H1 (cell line): ENCODE measurements around the gene CHD9NB. TPM values are rescaled to one million over a fixed set of nuclear protein-coding genes. Genes with fewer than 3 reads are reported as not detected.

Source experiments
- CTCF ChIA-PET: fragments of 300-600 bp; sonication (Branson Sonifier 250); formaldehyde crosslinking; loops from one replicate; lab custom pipeline; 2021; ENCODE audit not compliant: partially characterized antibody; lab: Charles Lee
- POLR2A ChIA-PET: fragments of 300-600 bp; sonication (Branson Sonifier 250); formaldehyde crosslinking; loops from one replicate; lab custom pipeline; 2021; ENCODE audit warnings: inconsistent platforms; ENCODE audit not compliant: partially characterized antibody; lab: Charles Lee
- DNase-seq, 2 experiments: peaks; one replicate each; pipeline versions ENCODE4 v3.0.0 to v3.0.0-alpha.2; 2010 to 2022; ENCODE audit warnings: low spot score in 2 of 2, low read depth in 1 of 2, mixed read lengths in 1 of 2
- FAIRE-seq: peaks from 2 replicates; lab custom pipeline; 2011; peaks lifted over from hg19 to GRCh38; lab: Jason Lieb, UNC
- H2AFZ ChIP-seq: 2 replicates; pipeline ENCODE4 v1.8.1; 2012; ENCODE audit warnings: low read length, inconsistent platforms
- H2AK5ac ChIP-seq: 2 replicates; pipeline ENCODE4 v1.6.1; 2013; ENCODE audit warnings: low read depth, low read length
- H2BK120ac ChIP-seq: replicated peaks from 2 replicates; pipeline ENCODE3; 2013; ENCODE audit warnings: low read depth, low read length, inconsistent platforms
- H2BK12ac ChIP-seq: 2 replicates; pipeline ENCODE4 v1.6.1; 2013; ENCODE audit warnings: low read depth, low read length
- H2BK15ac ChIP-seq: 2 replicates; pipeline ENCODE4 v1.6.1; 2013; ENCODE audit warnings: low read length
- H2BK20ac ChIP-seq: 2 replicates; pipeline ENCODE4 v1.6.1; 2013; ENCODE audit warnings: low read length
- H2BK5ac ChIP-seq: 2 replicates; pipeline ENCODE4 v1.6.1; 2013; ENCODE audit warnings: low read depth, low read length
- H3K14ac ChIP-seq: 2 replicates; pipeline ENCODE4 v1.6.1; 2013; ENCODE audit warnings: inconsistent platforms; ENCODE audit not compliant: insufficient read length
- H3K18ac ChIP-seq: 2 replicates; pipeline ENCODE4 v1.6.1; 2013; ENCODE audit warnings: low read length; ENCODE audit errors: extremely low read depth
- H3K23ac ChIP-seq: 2 replicates; pipeline ENCODE4 v1.6.1; 2013; ENCODE audit warnings: inconsistent platforms; ENCODE audit not compliant: insufficient read length
- H3K23me2 ChIP-seq: 2 replicates; pipeline ENCODE4 v1.6.1; 2013; ENCODE audit warnings: low read depth, low read length
- H3K27ac ChIP-seq: 2 replicates; pipeline ENCODE4 v1.6.1; 2011; ENCODE audit warnings: low read depth, low read length, inconsistent platforms
- H3K27me3 ChIP-seq, 4 experiments: replicated peaks in 1 of 4; 1 replicate in 1 of 4; 2 replicates in 3 of 4; pipeline versions ENCODE4 v1.6.1 to v1.8.1; 2011 to 2013; ENCODE audit warnings: low read length in 3 of 4, mild to moderate bottlenecking in 3 of 4, inconsistent platforms in 2 of 4, mixed read lengths in 2 of 4, moderate library complexity in 1 of 4; ENCODE audit not compliant: control insufficient read depth in 3 of 4, insufficient read depth in 3 of 4; ENCODE audit errors: extremely low read depth in 1 of 4
- H3K36me3 ChIP-seq, 4 experiments: 2 replicates each; pipeline versions ENCODE4 v1.6.1 to v1.8.1; 2011 to 2013; ENCODE audit warnings: mild to moderate bottlenecking in 4 of 4, low read length in 3 of 4, moderate library complexity in 2 of 4, control low read depth in 1 of 4, inconsistent platforms in 1 of 4; ENCODE audit not compliant: insufficient read depth in 4 of 4, control insufficient read depth in 2 of 4
- H3K4ac ChIP-seq: replicated peaks from 2 replicates; pipeline ENCODE3; 2013; ENCODE audit warnings: low read length, low read depth, mixed read lengths, inconsistent platforms; ENCODE audit not compliant: insufficient read length
- H3K4me1 ChIP-seq, 4 experiments: replicated peaks in 1 of 4; 1 replicate in 1 of 4; 2 replicates in 3 of 4; pipeline versions ENCODE4 v1.6.1 to v1.8.1; 2011 to 2013; ENCODE audit warnings: low read length in 3 of 4, inconsistent platforms in 2 of 4, mixed read lengths in 1 of 4; ENCODE audit not compliant: insufficient read depth in 4 of 4, control insufficient read depth in 3 of 4
- H3K4me2 ChIP-seq, 2 experiments: 2 replicates each; pipeline versions ENCODE4 v1.6.1 to v1.8.1; 2011 to 2013; ENCODE audit warnings: low read depth in 2 of 2, low read length in 2 of 2, control low read depth in 1 of 2, inconsistent platforms in 1 of 2, mild to moderate bottlenecking in 1 of 2; ENCODE audit not compliant: insufficient read depth in 1 of 2
- H3K4me3 ChIP-seq, 4 experiments: fragments of 200-600, 300-600 bp in 1 of 4; sonication (generic), shearing (Covaris generic), sonication (Bioruptor Twin) in 1 of 4; 2 replicates each; pipeline versions ENCODE4 v1.5.1 to v1.8.1; 2011 to 2016; ENCODE audit warnings: low read length in 4 of 4, low read depth in 3 of 4, control low read depth in 2 of 4, inconsistent platforms in 2 of 4, mild to moderate bottlenecking in 2 of 4, mixed read lengths in 1 of 4, moderate library complexity in 1 of 4; ENCODE audit not compliant: insufficient read depth in 2 of 4; ENCODE audit errors: extremely low read depth in 1 of 4
- H3K56ac ChIP-seq: replicated peaks from 2 replicates; pipeline ENCODE3; 2013; ENCODE audit warnings: low read depth, mild to moderate bottlenecking, mixed read lengths, low read length, inconsistent platforms; ENCODE audit not compliant: insufficient read length
- H3K79me1 ChIP-seq: 2 replicates; pipeline ENCODE4 v1.6.1; 2013; ENCODE audit warnings: low read depth, low read length, control low read depth
- H3K79me2 ChIP-seq, 2 experiments: 2 replicates each; pipeline versions ENCODE4 v1.6.1 to v1.8.1; 2012 to 2013; ENCODE audit warnings: low read length in 2 of 2, mild to moderate bottlenecking in 2 of 2, inconsistent platforms in 1 of 2; ENCODE audit not compliant: insufficient read depth in 2 of 2, control insufficient read depth in 1 of 2
- H3K9ac ChIP-seq, 4 experiments: replicated peaks in 1 of 4; 1 replicate in 1 of 4; 2 replicates in 3 of 4; pipeline versions ENCODE4 v1.6.1 to v1.8.1; 2011 to 2013; ENCODE audit warnings: low read depth in 3 of 4, low read length in 3 of 4, control low read depth in 2 of 4, mild to moderate bottlenecking in 2 of 4, moderate library complexity in 2 of 4, inconsistent platforms in 1 of 4; ENCODE audit errors: extremely low read depth in 1 of 4
- H3K9me3 ChIP-seq, 2 experiments: 2 replicates each; pipeline versions ENCODE4 v1.6.1 to v1.8.1; 2012 to 2013; ENCODE audit warnings: mild to moderate bottlenecking in 2 of 2, moderate library complexity in 2 of 2, control low read depth in 1 of 2, inconsistent platforms in 1 of 2, low read depth in 1 of 2, low read length in 1 of 2, mixed read lengths in 1 of 2; ENCODE audit not compliant: insufficient read depth in 2 of 2
- H4K20me1 ChIP-seq, 2 experiments: replicated peaks in 1 of 2; 2 replicates each; pipeline versions ENCODE3 to v1.8.1; 2011 to 2013; ENCODE audit warnings: inconsistent platforms in 2 of 2, low read length in 2 of 2, mild to moderate bottlenecking in 1 of 2; ENCODE audit not compliant: insufficient read depth in 2 of 2, control insufficient read depth in 1 of 2
- H4K5ac ChIP-seq: 2 replicates; pipeline ENCODE4 v1.6.1; 2013; ENCODE audit warnings: low read length, low read depth, mixed read lengths, inconsistent platforms; ENCODE audit not compliant: insufficient read length
- H4K8ac ChIP-seq: 2 replicates; pipeline ENCODE4 v1.8.0; 2013; ENCODE audit warnings: mild to moderate bottlenecking, moderate library complexity, low read length, inconsistent platforms; ENCODE audit not compliant: insufficient read depth; ENCODE audit errors: extremely low read depth
- H4K91ac ChIP-seq: replicated peaks from 2 replicates; pipeline ENCODE3; 2013; ENCODE audit warnings: low read length, mixed read lengths, inconsistent platforms; ENCODE audit not compliant: insufficient read length
- BCL11A ChIP-seq, 2 experiments: IDR thresholded peaks; one replicate each; pipeline ENCODE4 v1.6.1; 2011; ENCODE audit warnings: low read depth in 2 of 2, low read length in 2 of 2, mild to moderate bottlenecking in 2 of 2
- CBX5 ChIP-seq: fragments of 300-800, 300-1000 bp; sonication (generic); IDR thresholded peaks from 2 replicates; pipeline ENCODE4 v1.7.1; 2016; ENCODE audit warnings: antibody characterized with exemption, low read length, low read depth
- CBX8 ChIP-seq: fragments of 300-800, 300-1000 bp; sonication (generic); IDR thresholded peaks from 2 replicates; pipeline ENCODE4 v1.7.1; 2016; ENCODE audit warnings: low read depth, low read length, borderline replicate concordance
- CREB1 ChIP-seq: IDR thresholded peaks from 2 replicates; pipeline ENCODE4 v1.6.1; 2012; ENCODE audit warnings: inconsistent platforms
- E2F6 ChIP-seq: IDR thresholded peaks from 2 replicates; pipeline ENCODE4 v1.6.1; 2012; ENCODE audit warnings: inconsistent platforms
- EGR1 ChIP-seq: IDR thresholded peaks from 2 replicates; pipeline ENCODE4 v1.6.1; 2011; ENCODE audit warnings: low read depth, low read length, borderline replicate concordance
- HDAC2 ChIP-seq, 2 experiments: fragments of 300-600 bp in 1 of 2; sonication (generic) in 1 of 2; IDR thresholded peaks; 2 replicates each; pipeline ENCODE4 v1.6.1; 2011 to 2012; ENCODE audit warnings: low read depth in 2 of 2, low read length in 2 of 2, mild to moderate bottlenecking in 2 of 2, moderate library complexity in 2 of 2, borderline replicate concordance in 1 of 2, inconsistent platforms in 1 of 2
- MAFK ChIP-seq: IDR thresholded peaks from 2 replicates; pipeline ENCODE4 v1.6.1; 2012; ENCODE audit warnings: low read depth, mild to moderate bottlenecking, improper control_type of control experiment, low read length
- MAX ChIP-seq: IDR thresholded peaks from 2 replicates; pipeline ENCODE4 v1.6.1; 2012; ENCODE audit warnings: inconsistent platforms
- POLR2AphosphoS5 ChIP-seq: IDR thresholded peaks from 2 replicates; pipeline ENCODE4 v1.6.1; 2011; ENCODE audit warnings: low read depth, low read length
- RFX5 ChIP-seq: IDR thresholded peaks from 2 replicates; pipeline ENCODE4 v1.6.1; 2011; ENCODE audit warnings: low read depth, low read length, improper control_type of control experiment, borderline replicate concordance
- SAP30 ChIP-seq: fragments of 300-600 bp; sonication (generic); IDR thresholded peaks from 2 replicates; pipeline ENCODE4 v1.7.1; 2012; ENCODE audit warnings: low read length, moderate library complexity, mild to moderate bottlenecking, inconsistent platforms; ENCODE audit not compliant: insufficient read depth, insufficient replicate concordance
- SIRT6 ChIP-seq: IDR thresholded peaks from one replicate; pipeline ENCODE4 v1.7.1; 2012; ENCODE audit warnings: low read length, inconsistent platforms
- SP1 ChIP-seq: IDR thresholded peaks from 2 replicates; pipeline ENCODE4 v1.6.1; 2011; ENCODE audit warnings: low read depth, low read length
- SP2 ChIP-seq: IDR thresholded peaks from 2 replicates; pipeline ENCODE4 v1.6.1; 2012; ENCODE audit warnings: mild to moderate bottlenecking, low read length, inconsistent platforms
- WGBS, 2 experiments: shearing (Covaris generic) in 1 of 2; methylation state at CpG; one replicate each; pipeline versions ENCODE4 v1.1.6 to v1.1.7; 2013 to 2015; ENCODE audit warnings: low lambda C conversion rate in 2 of 2, mixed read lengths in 2 of 2, inconsistent platforms in 1 of 2, low coverage in 1 of 2, missing lambda C conversion rate in 1 of 2; ENCODE audit not compliant: insufficient replicate concordance in 2 of 2, insufficient coverage in 1 of 2, insufficient read length in 1 of 2; ENCODE audit errors: extremely low coverage in 1 of 2, missing lambda C conversion rate in 1 of 2; 5-methylcytosine and 5-hydroxymethylcytosine counted together
- polyA plus RNA-seq, 7 experiments: library from polyadenylated mRNA; depleted of rRNA in 3 of 7; stranded (reverse) in 5 of 7; unstranded in 2 of 7; fragments of >200 nt in 5 of 7; fragments of 200-250 nt in 2 of 7; gene quantifications; 1 replicate in 5 of 7; 2 replicates in 1 of 7; 4 replicates in 1 of 7; pipeline versions ENCODE4 v1.2.1 to v1.2.3, GENCODE V29; 2011 to 2013; ENCODE audit warnings: missing spikeins in 2 of 7, mixed read lengths in 2 of 7
- total RNA-seq: library from RNA; stranded (reverse); fragmentation: NEBNext Ultra II Directional; extraction: Animal tissue kit (Norgen Biotek cat#: 25700); gene quantifications from 2 replicates; pipeline ENCODE4 v1.2.1, GENCODE V29; 2021

Gene CHD9NB
- total and polyA plus RNA-seq, 2 of the 8 experiments (the other 6 are each of a cell fraction or from before 2014, with no cell fraction given) = 4.5 to 5.9 TPM

GRCh38 chr16:52997922-52998321 lies 54.8 kb downstream of the CHD9NB start:
- Histone ChIP-seq H3K4me1 (peaks cover 0 to 4% (median 1%) of the 10 kb centered on the region in 4 experiments; a peak in 1 of 7 replicates), H3K27me3 (no peaks in the 10 kb centered on the region), H4K5ac (no peak overlapping the region), H3K27ac (no peak overlapping the region), H3K18ac (no peak overlapping the region), H3K36me3 (no peaks in the 10 kb centered on the region), H4K20me1 (no peaks in the 10 kb centered on the region), H3K9me3 (no peaks in the 10 kb centered on the region), H4K8ac (no peak overlapping the region), H2BK12ac (no peak overlapping the region), H2AK5ac (no peak overlapping the region), H4K91ac (no peak overlapping the region), H3K23ac (no peak overlapping the region), H3K4me2 (no peak overlapping the region), H3K9ac (no peak overlapping the region), H2BK20ac (no peak overlapping the region), H2BK15ac (no peak overlapping the region), H3K4me3 (no peak overlapping the region), H2BK120ac (no peak overlapping the region), H2BK5ac (no peak overlapping the region), H3K4ac (no peak overlapping the region), H3K79me1 (no peaks in the 10 kb centered on the region), H2AFZ (no peak overlapping the region), H3K14ac (no peak overlapping the region), H3K23me2 (no peaks in the 10 kb centered on the region), H3K79me2 (no peaks in the 10 kb centered on the region), H3K56ac (no peak overlapping the region)
- ChIA-PET POLR2A (no interaction called here), CTCF (no interaction called here)
- no peak for FAIRE-seq
- DNase-seq = no peak
- WGBS, 2 experiments = 100% methylated on average over 1 of the region's 1 CpG; no CpG with 5 or more reads in 1 of the 2 experiments
- no peak for TF ChIP-seq SIRT6
- TF ChIP-seq MAFK = no peak
- no peak for TF ChIP-seq RFX5
- no peak for TF ChIP-seq SP2
- no peak for TF ChIP-seq SAP30
- no peak for TF ChIP-seq SP1
- TF ChIP-seq BCL11A (IDR thresholded peaks at IDR 0.05; ENCODE audit: low read depth in 2 of 2, low read length in 2 of 2) = no peak
- no peak for TF ChIP-seq HDAC2 (IDR thresholded peaks at IDR 0.05; ENCODE audit: borderline replicate concordance in 1 of 2, low read depth in 2 of 2, low read length in 2 of 2)
- TF ChIP-seq CBX5 = no peak
- TF ChIP-seq CBX8 = no peak
- no peak for TF ChIP-seq CREB1
- TF ChIP-seq MAX = no peak
- no peak for TF ChIP-seq EGR1
- TF ChIP-seq POLR2AphosphoS5 = no peak
- TF ChIP-seq E2F6 = no peak
